ENCODE measurements around the gene CDC73.

DNA sequence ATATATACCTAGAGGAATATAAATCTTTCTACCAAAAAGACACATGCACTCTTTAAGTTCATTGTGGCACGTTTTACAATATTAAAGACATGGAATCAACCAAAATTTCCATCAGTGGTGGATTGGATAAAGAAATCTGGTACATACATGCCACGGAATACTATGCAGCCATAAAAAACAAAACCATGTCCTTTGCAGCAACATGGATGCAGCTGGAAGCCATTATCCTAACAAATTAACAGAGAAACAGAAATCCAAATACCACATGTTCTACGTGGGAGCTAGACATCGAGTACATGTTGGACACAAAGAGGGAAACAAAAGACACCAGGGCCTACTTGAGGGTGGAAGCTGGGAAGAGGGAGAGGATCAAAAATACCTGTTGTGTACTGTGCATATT is 97.6 kb downstream of the CDC73 start:
- TF ChIP-seq, protein P1, sequence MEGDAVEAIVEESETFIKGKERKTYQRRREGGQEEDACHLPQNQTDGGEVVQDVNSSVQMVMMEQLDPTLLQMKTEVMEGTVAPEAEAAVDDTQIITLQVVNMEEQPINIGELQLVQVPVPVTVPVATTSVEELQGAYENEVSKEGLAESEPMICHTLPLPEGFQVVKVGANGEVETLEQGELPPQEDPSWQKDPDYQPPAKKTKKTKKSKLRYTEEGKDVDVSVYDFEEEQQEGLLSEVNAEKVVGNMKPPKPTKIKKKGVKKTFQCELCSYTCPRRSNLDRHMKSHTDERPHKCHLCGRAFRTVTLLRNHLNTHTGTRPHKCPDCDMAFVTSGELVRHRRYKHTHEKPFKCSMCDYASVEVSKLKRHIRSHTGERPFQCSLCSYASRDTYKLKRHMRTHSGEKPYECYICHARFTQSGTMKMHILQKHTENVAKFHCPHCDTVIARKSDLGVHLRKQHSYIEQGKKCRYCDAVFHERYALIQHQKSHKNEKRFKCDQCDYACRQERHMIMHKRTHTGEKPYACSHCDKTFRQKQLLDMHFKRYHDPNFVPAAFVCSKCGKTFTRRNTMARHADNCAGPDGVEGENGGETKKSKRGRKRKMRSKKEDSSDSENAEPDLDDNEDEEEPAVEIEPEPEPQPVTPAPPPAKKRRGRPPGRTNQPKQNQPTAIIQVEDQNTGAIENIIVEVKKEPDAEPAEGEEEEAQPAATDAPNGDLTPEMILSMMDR (IDR thresholded peaks at IDR 0.05 in 2 of 3, conservative IDR thresholded peaks at IDR 0.05 in 1 of 3; ENCODE audit: control insufficient read depth in 2 of 3, extremely low read depth in 1 of 3, insufficient read depth in 1 of 3, low read depth in 3 of 3, low read length in 3 of 3) = no peak
- no peak for TF ChIP-seq ESRRA (IDR thresholded peaks at IDR 0.05; ENCODE audit: low read length)
- TF ChIP-seq, protein P2, sequence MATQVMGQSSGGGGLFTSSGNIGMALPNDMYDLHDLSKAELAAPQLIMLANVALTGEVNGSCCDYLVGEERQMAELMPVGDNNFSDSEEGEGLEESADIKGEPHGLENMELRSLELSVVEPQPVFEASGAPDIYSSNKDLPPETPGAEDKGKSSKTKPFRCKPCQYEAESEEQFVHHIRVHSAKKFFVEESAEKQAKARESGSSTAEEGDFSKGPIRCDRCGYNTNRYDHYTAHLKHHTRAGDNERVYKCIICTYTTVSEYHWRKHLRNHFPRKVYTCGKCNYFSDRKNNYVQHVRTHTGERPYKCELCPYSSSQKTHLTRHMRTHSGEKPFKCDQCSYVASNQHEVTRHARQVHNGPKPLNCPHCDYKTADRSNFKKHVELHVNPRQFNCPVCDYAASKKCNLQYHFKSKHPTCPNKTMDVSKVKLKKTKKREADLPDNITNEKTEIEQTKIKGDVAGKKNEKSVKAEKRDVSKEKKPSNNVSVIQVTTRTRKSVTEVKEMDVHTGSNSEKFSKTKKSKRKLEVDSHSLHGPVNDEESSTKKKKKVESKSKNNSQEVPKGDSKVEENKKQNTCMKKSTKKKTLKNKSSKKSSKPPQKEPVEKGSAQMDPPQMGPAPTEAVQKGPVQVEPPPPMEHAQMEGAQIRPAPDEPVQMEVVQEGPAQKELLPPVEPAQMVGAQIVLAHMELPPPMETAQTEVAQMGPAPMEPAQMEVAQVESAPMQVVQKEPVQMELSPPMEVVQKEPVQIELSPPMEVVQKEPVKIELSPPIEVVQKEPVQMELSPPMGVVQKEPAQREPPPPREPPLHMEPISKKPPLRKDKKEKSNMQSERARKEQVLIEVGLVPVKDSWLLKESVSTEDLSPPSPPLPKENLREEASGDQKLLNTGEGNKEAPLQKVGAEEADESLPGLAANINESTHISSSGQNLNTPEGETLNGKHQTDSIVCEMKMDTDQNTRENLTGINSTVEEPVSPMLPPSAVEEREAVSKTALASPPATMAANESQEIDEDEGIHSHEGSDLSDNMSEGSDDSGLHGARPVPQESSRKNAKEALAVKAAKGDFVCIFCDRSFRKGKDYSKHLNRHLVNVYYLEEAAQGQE (IDR thresholded peaks at IDR 0.05; ENCODE audit: low read depth, low read length) = no peak
- TF ChIP-seq POLR2A (IDR thresholded peaks at IDR 0.05; ENCODE audit: low read depth, low read length) = no peak
- no peak for TF ChIP-seq HDAC2 (IDR thresholded peaks at IDR 0.05)
- TF ChIP-seq, protein P3, sequence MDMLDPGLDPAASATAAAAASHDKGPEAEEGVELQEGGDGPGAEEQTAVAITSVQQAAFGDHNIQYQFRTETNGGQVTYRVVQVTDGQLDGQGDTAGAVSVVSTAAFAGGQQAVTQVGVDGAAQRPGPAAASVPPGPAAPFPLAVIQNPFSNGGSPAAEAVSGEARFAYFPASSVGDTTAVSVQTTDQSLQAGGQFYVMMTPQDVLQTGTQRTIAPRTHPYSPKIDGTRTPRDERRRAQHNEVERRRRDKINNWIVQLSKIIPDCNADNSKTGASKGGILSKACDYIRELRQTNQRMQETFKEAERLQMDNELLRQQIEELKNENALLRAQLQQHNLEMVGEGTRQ (IDR thresholded peaks at IDR 0.05; ENCODE audit: borderline replicate concordance, low read depth, low read length) = no peak
- TF ChIP-seq ZNF274 (IDR thresholded peaks at IDR 0.05; ENCODE audit: insufficient read depth, insufficient read length) = no peak
- no peak for TF ChIP-seq IKZF1 (conservative IDR thresholded peaks at IDR 0.05)
- TF ChIP-seq, protein P4, sequence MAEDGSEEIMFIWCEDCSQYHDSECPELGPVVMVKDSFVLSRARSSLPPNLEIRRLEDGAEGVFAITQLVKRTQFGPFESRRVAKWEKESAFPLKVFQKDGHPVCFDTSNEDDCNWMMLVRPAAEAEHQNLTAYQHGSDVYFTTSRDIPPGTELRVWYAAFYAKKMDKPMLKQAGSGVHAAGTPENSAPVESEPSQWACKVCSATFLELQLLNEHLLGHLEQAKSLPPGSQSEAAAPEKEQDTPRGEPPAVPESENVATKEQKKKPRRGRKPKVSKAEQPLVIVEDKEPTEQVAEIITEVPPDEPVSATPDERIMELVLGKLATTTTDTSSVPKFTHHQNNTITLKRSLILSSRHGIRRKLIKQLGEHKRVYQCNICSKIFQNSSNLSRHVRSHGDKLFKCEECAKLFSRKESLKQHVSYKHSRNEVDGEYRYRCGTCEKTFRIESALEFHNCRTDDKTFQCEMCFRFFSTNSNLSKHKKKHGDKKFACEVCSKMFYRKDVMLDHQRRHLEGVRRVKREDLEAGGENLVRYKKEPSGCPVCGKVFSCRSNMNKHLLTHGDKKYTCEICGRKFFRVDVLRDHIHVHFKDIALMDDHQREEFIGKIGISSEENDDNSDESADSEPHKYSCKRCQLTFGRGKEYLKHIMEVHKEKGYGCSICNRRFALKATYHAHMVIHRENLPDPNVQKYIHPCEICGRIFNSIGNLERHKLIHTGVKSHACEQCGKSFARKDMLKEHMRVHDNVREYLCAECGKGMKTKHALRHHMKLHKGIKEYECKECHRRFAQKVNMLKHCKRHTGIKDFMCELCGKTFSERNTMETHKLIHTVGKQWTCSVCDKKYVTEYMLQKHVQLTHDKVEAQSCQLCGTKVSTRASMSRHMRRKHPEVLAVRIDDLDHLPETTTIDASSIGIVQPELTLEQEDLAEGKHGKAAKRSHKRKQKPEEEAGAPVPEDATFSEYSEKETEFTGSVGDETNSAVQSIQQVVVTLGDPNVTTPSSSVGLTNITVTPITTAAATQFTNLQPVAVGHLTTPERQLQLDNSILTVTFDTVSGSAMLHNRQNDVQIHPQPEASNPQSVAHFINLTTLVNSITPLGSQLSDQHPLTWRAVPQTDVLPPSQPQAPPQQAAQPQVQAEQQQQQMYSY (CRISPR knock-in tag; IDR thresholded peaks at IDR 0.05) = no peak
- no peak for TF ChIP-seq RAD21 (IDR thresholded peaks at IDR 0.05; ENCODE audit: insufficient read depth, low read depth, low read length)
- TF ChIP-seq EZH2 (IDR thresholded peaks at IDR 0.05; ENCODE audit: borderline replicate concordance, control insufficient read depth, low read depth, low read length) = no peak
- TF ChIP-seq KDM1A (IDR thresholded peaks at IDR 0.05; ENCODE audit: borderline replicate concordance) = no peak
